HEK293 (cell line): ENCODE data around the gene ZBTB17.
A peak's percentile ranks its signal among the peaks of the same experiment; 100 is the strongest.

Source experiments
- CTCF ChIA-PET: fragments of 350-600 bp; formaldehyde crosslinking; extraction: SDS; loops from one replicate; lab custom pipeline; 2021; ENCODE audit warnings: antibody characterized with exemption; lab: Yijun Ruan, JAX
- POLR2A ChIA-PET: fragments of 300-600 bp; formaldehyde crosslinking; extraction: SDS; loops from one replicate; lab custom pipeline; 2020; ENCODE audit warnings: antibody characterized with exemption, inconsistent platforms; lab: Yijun Ruan, JAX
- H3K27ac ChIP-seq: fragments of 200-500 bp; sonication (Bioruptor generic); 2 replicates; pipeline ENCODE4 v1.5.1; 2014; ENCODE audit warnings: low read depth, low read length, control low read depth, inconsistent platforms; ENCODE audit errors: extremely low read depth
- H3K36me3 ChIP-seq, 2 experiments: fragments of 200-500 bp in 1 of 2; sonication (Bioruptor generic) in 1 of 2; 1 replicate in 1 of 2; 2 replicates in 1 of 2; pipeline ENCODE4 v1.5.1; 2014 to 2017; ENCODE audit warnings: inconsistent platforms in 2 of 2, low read length in 2 of 2; ENCODE audit not compliant: control insufficient read depth in 2 of 2, insufficient read depth in 1 of 2
- H3K4me1 ChIP-seq: fragments of 200-500 bp; sonication (Bioruptor generic); 2 replicates; pipeline ENCODE4 v1.5.1; 2014; ENCODE audit warnings: mild to moderate bottlenecking, low read length, inconsistent platforms; ENCODE audit not compliant: control insufficient read depth, insufficient read depth
- H3K4me3 ChIP-seq: 2 replicates; pipeline ENCODE4 v1.5.1; 2011; ENCODE audit warnings: low read depth, mild to moderate bottlenecking, control low read depth, low read length, moderate library complexity
- H3K9me3 ChIP-seq: fragments of 200-500 bp; sonication (Bioruptor generic); 2 replicates; pipeline ENCODE4 v1.5.1; 2014; ENCODE audit warnings: low read depth, low read length, inconsistent platforms; ENCODE audit not compliant: control insufficient read depth, insufficient read depth
- GLIS1 ChIP-seq: fragments of 450-650 bp; formaldehyde crosslinking; IDR thresholded peaks from 2 replicates; pipeline ENCODE4 v1.5.1; 2016; ENCODE audit warnings: missing biosample characterization, missing genetic modification characterization
- HOXA7 ChIP-seq: sonication (generic); formaldehyde crosslinking; IDR thresholded peaks from 2 replicates; pipeline ENCODE4 v1.8.1; 2022; ENCODE audit warnings: missing genetic modification reagents, borderline replicate concordance
- IKZF3 ChIP-seq: fragments of 450-650 bp; IDR thresholded peaks from 2 replicates; pipeline ENCODE4 v1.5.0; 2018; ENCODE audit warnings: missing biosample characterization, mild to moderate bottlenecking, missing genetic modification characterization, moderate library complexity
- SETDB1 ChIP-seq: IDR thresholded peaks from one replicate; pipeline ENCODE4 v1.6.1; 2017; ENCODE audit warnings: mild to moderate bottlenecking, low read length, moderate library complexity, mixed read lengths; ENCODE audit not compliant: insufficient read length
- TCF7L2 ChIP-seq: IDR thresholded peaks from 2 replicates; pipeline ENCODE4 v1.6.1; 2011; ENCODE audit warnings: low read depth, mild to moderate bottlenecking, inconsistent platforms, low read length, moderate library complexity, borderline replicate concordance
- ZNF121 ChIP-seq: fragments of 450-650 bp; formaldehyde crosslinking; IDR thresholded peaks from 2 replicates; pipeline ENCODE4 v1.5.1; 2016; ENCODE audit warnings: missing biosample characterization, missing genetic modification characterization
- ZNF175 ChIP-seq: fragments of 450-650 bp; formaldehyde crosslinking; IDR thresholded peaks from 2 replicates; pipeline ENCODE4 v1.5.1; 2016; ENCODE audit warnings: missing biosample characterization, missing genetic modification characterization
- ZNF184 ChIP-seq: fragments of 450-650 bp; IDR thresholded peaks from 2 replicates; pipeline ENCODE4 v1.5.1; 2018; ENCODE audit warnings: missing biosample characterization, mild to moderate bottlenecking, missing genetic modification characterization
- ZNF19 ChIP-seq: fragments of 450-650 bp; formaldehyde crosslinking; IDR thresholded peaks from 2 replicates; pipeline ENCODE4; 2016; ENCODE audit warnings: missing biosample characterization, missing genetic modification characterization, low read depth
- ZNF214 ChIP-seq: fragments of 450-650 bp; formaldehyde crosslinking; IDR thresholded peaks from 2 replicates; pipeline ENCODE4 v1.5.1; 2017; ENCODE audit warnings: missing biosample characterization, mild to moderate bottlenecking, missing genetic modification characterization, borderline replicate concordance
- ZNF280D ChIP-seq: fragments of 450-650 bp; formaldehyde crosslinking; IDR thresholded peaks from 2 replicates; pipeline ENCODE4 v1.5.1; 2016; ENCODE audit warnings: missing biosample characterization, missing genetic modification characterization
- ZNF530 ChIP-seq: fragments of 450-650 bp; formaldehyde crosslinking; IDR thresholded peaks from 2 replicates; pipeline ENCODE4 v1.5.1; 2016; ENCODE audit warnings: low read depth, missing biosample characterization, missing genetic modification characterization
- ZNF571 ChIP-seq: fragments of 450-650 bp; formaldehyde crosslinking; IDR thresholded peaks from 2 replicates; pipeline ENCODE4 v1.5.0; 2017; ENCODE audit warnings: missing biosample characterization, missing genetic modification characterization
- ZNF580 ChIP-seq: fragments of 450-650 bp; formaldehyde crosslinking; IDR thresholded peaks from 2 replicates; pipeline ENCODE4 v1.5.1; 2016; ENCODE audit warnings: missing biosample characterization, missing genetic modification characterization
- ZNF585B ChIP-seq: fragments of 450-650 bp; formaldehyde crosslinking; IDR thresholded peaks from 2 replicates; pipeline ENCODE4 v1.5.1; 2016; ENCODE audit warnings: missing biosample characterization, missing genetic modification characterization
- ZNF600 ChIP-seq: fragments of 450-650 bp; formaldehyde crosslinking; IDR thresholded peaks from 2 replicates; pipeline ENCODE4 v1.5.1; 2016; ENCODE audit warnings: missing biosample characterization, missing genetic modification characterization
- ZNF624 ChIP-seq: fragments of 450-650 bp; formaldehyde crosslinking; IDR thresholded peaks from 2 replicates; pipeline ENCODE4 v1.5.1; 2017; ENCODE audit warnings: missing biosample characterization, missing genetic modification characterization
- ZNF660 ChIP-seq: fragments of 450-650 bp; IDR thresholded peaks from 2 replicates; pipeline ENCODE4 v1.5.1; 2018; ENCODE audit warnings: missing biosample characterization, mild to moderate bottlenecking, missing genetic modification characterization
- ZNF830 ChIP-seq: fragments of 450-650 bp; IDR thresholded peaks from 2 replicates; pipeline ENCODE4 v1.5.0; 2018; ENCODE audit warnings: missing biosample characterization, missing genetic modification characterization, low read depth, mild to moderate bottlenecking, moderate library complexity
- TF ChIP-seq, protein P1 (sequence below): fragments of 450-650 bp; formaldehyde crosslinking; IDR thresholded peaks from 2 replicates; pipeline ENCODE4 v1.5.1; 2016; ENCODE audit warnings: missing biosample characterization, missing genetic modification characterization

Gene ZBTB17

DNA sequence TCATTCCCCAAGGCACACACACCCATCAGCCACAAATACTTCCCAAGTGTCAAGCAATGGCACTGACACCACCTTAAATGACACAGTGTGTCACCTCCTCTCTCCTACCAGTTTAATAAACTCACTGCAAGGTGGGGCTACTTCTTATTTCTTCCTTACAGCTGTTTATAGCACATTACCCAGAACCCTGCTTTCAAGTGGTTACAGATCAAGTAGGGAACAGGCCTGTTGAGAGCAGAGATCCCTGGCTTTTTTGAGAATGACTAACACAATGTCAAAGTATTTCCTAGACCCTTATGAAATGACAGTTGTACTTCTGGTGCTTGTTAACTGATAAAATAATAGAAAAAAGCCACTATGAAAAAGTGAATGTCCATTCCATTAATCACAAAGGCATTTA lies 19.8 kb downstream of the ZBTB17 start:
- TF ChIP-seq, protein P1, sequence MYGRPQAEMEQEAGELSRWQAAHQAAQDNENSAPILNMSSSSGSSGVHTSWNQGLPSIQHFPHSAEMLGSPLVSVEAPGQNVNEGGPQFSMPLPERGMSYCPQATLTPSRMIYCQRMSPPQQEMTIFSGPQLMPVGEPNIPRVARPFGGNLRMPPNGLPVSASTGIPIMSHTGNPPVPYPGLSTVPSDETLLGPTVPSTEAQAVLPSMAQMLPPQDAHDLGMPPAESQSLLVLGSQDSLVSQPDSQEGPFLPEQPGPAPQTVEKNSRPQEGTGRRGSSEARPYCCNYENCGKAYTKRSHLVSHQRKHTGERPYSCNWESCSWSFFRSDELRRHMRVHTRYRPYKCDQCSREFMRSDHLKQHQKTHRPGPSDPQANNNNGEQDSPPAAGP (tag by site-specific recombination): peak; percentile 47; the same call in 1 of the 2 replicates
- TF ChIP-seq ZNF184 (tag by site-specific recombination): no peak
- H3K4me1 ChIP-seq: peaks cover 5% of the 10 kb centered on the region; the same call in 1 of the 2 replicates
- H3K4me3 ChIP-seq: no peak overlapping the region
- no peak overlapping the region; the same call in 1 of the 2 replicates for H3K27ac ChIP-seq
- CTCF ChIA-PET: interaction anchor here (0.6 to 1.3 kb wide), 6 partner anchors 21 to 335 kb away, joined by 3 to 8 read pairs (median 4); no protein-coding TSS in a partner anchor
- POLR2A ChIA-PET: no interaction called here
- H3K9me3 ChIP-seq: no peaks in the 10 kb centered on the region
- H3K36me3 ChIP-seq: peaks cover 0 to 36% of the 10 kb centered on the region in 2 experiments; a peak in 2 of 3 replicates

GRCh38 chr1:15955552-15955951 lies 20.3 kb downstream of the ZBTB17 start:
- no peak overlapping the region for H3K4me3 ChIP-seq
- H3K36me3 ChIP-seq: peaks cover 0 to 36% of the 10 kb centered on the region in 2 experiments; a peak in 2 of 3 replicates
- peaks cover 6% of the 10 kb centered on the region for H3K4me1 ChIP-seq
- no peaks in the 10 kb centered on the region for H3K9me3 ChIP-seq
- ChIA-PET POLR2A (no interaction called here), CTCF (interaction anchor here (0.6 to 1.3 kb wide), 6 partner anchors 22 to 336 kb away, joined by 3 to 8 read pairs (median 4); no protein-coding TSS in a partner anchor)
- H3K27ac ChIP-seq: no peak overlapping the region
- TF ChIP-seq ZNF624 (tag by site-specific recombination): no peak
- no peak for TF ChIP-seq ZNF571 (tag by site-specific recombination)
- peak; percentile 92 for TF ChIP-seq ZNF121 (tag by site-specific recombination)

DNA sequence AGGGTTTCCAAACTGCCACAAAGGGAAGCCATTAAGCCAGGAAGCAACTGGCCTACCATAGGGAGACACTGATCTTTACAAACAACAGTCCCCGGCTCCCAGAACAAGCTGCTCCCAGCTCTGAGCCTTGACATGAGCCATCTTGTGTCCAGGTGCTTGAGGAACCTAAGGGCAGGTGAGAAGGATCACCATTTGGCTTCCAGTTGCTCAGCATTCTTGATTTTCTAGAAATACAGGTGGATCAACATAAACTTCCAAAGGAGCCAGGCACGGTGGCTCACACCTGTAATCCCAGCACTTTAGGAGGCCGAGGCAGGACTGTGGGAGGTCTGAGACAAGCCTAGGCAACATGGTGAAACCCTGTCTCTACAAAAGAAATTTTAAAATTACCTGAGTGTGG lies 21.6 kb downstream of the ZBTB17 start:
- TF ChIP-seq ZNF280D: no peak
- no peak for TF ChIP-seq ZNF600 (tag by site-specific recombination)
- no peak for TF ChIP-seq ZNF214 (tag by site-specific recombination)
- no peak for TF ChIP-seq ZNF571 (tag by site-specific recombination)
- no peak for TF ChIP-seq SETDB1
- no peak for TF ChIP-seq ZNF530 (tag by site-specific recombination)
- TF ChIP-seq TCF7L2: no peak
- TF ChIP-seq GLIS1 (tag by site-specific recombination): no peak
- no peak for TF ChIP-seq ZNF580 (tag by site-specific recombination)
- TF ChIP-seq ZNF184 (tag by site-specific recombination): no peak
- no peak for TF ChIP-seq IKZF3 (tag by site-specific recombination)
- no peak for TF ChIP-seq HOXA7 (CRISPR knock-in tag)
- TF ChIP-seq ZNF830 (tag by site-specific recombination): no peak
- TF ChIP-seq ZNF660: no peak
- TF ChIP-seq ZNF19 (tag by site-specific recombination): no peak
- TF ChIP-seq ZNF585B (tag by site-specific recombination): no peak
- TF ChIP-seq ZNF175 (tag by site-specific recombination): no peak
- TF ChIP-seq, all 188 proteins: peak for 0
- H3K4me1 ChIP-seq: peaks cover 16% of the 10 kb centered on the region
- ChIA-PET CTCF (interaction anchor here (1.4 kb wide), 1 partner anchor 40 kb away, joined by 4 read pairs; no protein-coding TSS in a partner anchor), POLR2A (no interaction called here)
- H3K9me3 ChIP-seq: no peaks in the 10 kb centered on the region
- H3K4me3 ChIP-seq: no peak overlapping the region
- H3K36me3 ChIP-seq: peaks cover 0 to 39% of the 10 kb centered on the region in 2 experiments; a peak in 2 of 3 replicates
- no peak overlapping the region for H3K27ac ChIP-seq
